Activated CD4-positive, CD25-positive, alpha-beta regulatory T cell treated with anti-CD3 and anti-CD28 coated beads, Interleukin-2, amount 50 U/mL, for 24 hours (primary cell): ENCODE results near the gene NEK11.
"Not testable (repeated sequence)": the region's sequence is repeated elsewhere in the genome, so short reads cannot be mapped to it uniquely, and the experiment has no call there.

ENCODE experiments used
- ATAC-seq, 2 donors: fragments of 150-1000 bp; cut with Tn5 transposase; one replicate each; pipeline ENCODE4 v1.10.0; 2021; ENCODE audit warnings: mild to moderate bottlenecking in 1 of 2, moderate library complexity in 1 of 2

NEK11 gene

GRCh38 chr3:131363275-131363674 lies 336.6 kb downstream of the NEK11 start:
- no peak for ATAC-seq

GRCh38 chr3:131370935-131371687 lies 344.4 kb downstream of the NEK11 start:
- ATAC-seq, result no peak

GRCh38 chr3:131371688-131372066 lies 345.0 kb downstream of the NEK11 start:
- ATAC-seq, result no peak

DNA sequence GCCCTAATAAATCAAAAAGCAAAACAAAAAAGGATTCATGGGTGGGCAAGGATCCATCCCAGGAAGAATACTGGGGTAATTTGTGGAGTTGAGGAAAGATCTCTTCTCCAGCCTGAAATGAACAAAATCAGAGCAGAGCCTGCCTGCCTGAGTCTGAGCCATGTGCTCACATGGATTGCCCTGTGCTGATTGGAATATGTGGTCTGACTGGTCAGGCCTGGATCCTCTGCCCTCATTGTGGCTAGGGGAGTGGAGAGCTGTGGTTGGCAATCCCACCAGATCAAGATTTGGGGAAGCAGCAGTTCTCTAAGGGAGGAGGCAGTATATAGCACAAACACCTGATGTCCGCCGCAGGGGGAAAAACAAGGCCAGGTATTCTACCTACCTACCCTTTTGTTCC lies 348.1 kb downstream of the NEK11 start:
- no peak for ATAC-seq

- not testable (repeated sequence) for ATAC-seq
Measured at GRCh38 chr3:131380821-131381444, 354.3 kb downstream of the NEK11 start.

GRCh38 chr3:131381445-131382291 lies 355.0 kb downstream of the NEK11 start, which contains the start of gene NUDT16:
Gene NUDT16, plus strand, starts transcription at chr3:131381774. Its CDS starts 31 bp downstream, at chr3:131381805.
- peak; percentile 99 to 100 for ATAC-seq

DNA sequence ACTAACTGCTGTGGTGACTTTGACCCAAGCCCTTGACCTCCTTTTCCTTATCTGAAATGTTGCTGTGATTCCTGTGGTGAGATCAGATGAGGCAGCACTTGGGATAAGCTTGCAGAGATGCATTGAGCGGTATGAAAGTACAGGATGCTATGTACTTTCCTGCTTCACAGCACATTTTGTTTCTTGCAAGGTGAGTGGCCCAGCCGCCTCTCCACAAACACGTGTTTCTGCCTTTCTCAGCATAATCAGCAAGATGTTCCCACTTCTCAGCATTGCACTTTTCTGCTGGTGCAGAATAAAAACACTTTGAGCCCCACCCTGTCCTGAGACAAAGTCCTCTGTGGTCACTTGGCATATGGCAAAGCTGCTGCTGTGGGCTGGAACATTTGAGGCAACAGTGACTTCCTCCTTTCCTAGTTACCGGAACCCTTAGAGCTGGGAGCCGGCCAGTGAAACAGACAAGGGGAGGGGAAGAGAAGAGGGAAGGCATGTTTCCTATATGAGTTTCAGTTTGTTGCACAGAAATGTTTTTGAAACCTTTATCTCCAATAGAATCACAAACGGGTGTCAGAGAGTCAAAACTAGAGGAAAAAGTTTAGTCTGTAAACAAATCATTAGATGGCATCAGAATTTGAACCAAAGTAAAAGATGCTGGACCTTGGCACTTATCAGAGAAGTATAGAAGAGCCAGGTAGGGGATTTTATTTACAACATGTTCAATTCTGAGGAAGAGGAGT lies 359.9 kb downstream of the NEK11 start:
- no peak for ATAC-seq

DNA sequence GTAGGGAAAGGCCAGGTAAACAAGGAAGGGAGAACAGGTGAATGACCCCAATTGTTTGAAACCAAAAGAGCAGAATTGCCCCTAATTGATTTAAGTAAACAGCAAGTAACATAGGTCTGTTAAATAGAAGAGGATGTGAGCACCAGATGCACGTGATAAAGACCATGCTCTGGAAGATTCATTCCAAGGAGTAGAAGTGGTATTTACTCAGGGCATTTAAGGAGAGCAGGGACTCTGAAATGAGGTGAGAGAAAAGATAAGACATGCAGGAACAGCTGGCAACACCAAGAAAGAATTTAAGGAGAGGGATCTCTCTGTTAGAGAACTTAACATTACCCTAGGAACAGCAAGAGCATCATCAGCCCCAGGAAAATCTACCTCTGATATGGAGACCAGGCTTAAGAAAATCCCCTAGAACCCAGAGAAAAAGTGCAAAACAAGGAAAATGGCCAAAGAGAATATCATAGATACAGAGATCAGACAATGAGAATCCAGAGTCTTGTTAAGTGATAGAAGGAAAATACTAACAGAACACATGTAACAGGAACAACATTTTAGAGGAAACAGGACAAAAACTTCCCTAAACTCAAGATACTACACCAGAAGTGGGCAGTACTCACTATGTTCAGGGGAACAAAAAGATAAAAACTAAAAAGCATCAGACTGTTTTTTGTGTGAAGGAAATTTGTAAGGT lies 361.3 kb downstream of the NEK11 start:
- no peak for ATAC-seq

- ATAC-seq, result no peak
Measured at GRCh38 chr3:131388490-131388799, 361.8 kb downstream of the NEK11 start.

- no peak for ATAC-seq
Measured at GRCh38 chr3:131390331-131390730, 363.7 kb downstream of the NEK11 start.

DNA sequence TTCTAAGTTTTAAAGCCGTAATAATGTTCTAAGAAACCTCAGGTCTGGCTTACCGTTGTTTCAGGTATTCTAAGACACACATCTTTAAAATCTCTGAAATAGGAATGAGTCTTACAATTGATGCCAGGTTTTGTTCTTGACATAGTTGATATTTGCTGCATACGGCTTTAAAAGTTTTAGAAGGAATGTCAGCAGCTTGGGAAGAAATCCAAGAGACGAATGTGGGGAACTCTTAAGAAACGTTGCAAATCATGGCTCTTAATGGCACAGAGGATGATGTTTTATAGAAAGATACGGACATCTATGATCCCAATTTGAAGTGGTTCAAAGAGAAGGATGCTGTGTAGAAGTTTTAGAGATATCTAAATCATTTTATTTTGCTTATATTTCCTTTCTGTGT lies 366.4 kb downstream of the NEK11 start:
- no peak for ATAC-seq

DNA sequence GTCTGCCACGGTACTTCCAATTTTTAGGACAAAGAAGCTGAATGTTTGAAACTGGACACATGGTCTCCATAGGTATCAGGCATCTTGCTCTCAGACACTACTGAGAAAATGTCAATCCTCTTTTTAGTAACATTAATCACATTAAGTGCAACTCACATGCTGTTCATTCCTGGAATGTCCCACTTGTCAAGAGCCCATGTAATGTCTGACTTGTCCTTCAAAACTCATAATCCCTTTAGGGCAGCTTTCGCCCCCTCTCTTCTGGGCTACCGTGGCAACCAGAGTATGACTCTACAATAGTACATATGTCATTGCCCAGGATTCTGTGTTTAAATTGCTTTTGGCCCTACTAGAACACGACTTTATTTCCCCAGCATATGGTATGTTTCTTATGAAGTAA lies 367.2 kb downstream of the NEK11 start:
- no peak for ATAC-seq

DNA sequence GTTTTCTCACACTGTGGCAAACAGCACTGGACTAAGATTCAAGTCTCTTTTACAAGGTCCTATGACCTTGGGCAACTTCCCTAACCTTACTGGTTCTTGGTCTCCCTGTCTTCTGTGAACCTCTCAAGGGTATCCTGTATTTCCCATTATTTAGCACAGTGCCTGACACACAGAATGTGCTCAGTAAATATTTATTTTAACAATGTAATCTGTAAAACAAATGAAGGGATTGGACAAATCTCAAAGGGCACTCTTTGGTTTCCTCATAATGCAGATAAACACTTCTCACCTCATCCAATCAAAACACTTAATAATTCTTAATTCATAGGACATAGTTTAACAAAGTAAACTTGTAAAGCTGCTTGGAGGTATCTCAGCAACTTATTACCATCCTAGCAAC lies 367.7 kb downstream of the NEK11 start:
- ATAC-seq, result no peak

DNA sequence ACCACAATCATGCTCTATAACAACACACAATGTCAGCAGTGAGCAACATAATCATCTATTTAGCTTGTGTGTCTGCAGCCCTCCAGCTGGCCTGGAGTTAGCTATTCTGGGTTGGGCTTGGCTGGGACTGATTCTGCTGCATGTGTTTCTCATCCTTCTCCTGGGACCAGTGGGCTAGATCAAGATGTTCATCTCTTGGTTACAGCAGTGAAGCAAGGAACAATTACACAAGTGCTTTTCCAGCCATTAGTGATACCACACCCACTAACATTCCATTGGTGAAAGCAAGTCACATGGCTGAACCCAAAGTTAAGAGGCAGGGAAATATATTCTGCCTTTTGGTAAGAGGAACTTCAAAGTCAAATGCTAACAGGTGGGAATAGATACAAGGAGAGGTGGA lies 369.5 kb downstream of the NEK11 start:
- ATAC-seq, result no peak

DNA sequence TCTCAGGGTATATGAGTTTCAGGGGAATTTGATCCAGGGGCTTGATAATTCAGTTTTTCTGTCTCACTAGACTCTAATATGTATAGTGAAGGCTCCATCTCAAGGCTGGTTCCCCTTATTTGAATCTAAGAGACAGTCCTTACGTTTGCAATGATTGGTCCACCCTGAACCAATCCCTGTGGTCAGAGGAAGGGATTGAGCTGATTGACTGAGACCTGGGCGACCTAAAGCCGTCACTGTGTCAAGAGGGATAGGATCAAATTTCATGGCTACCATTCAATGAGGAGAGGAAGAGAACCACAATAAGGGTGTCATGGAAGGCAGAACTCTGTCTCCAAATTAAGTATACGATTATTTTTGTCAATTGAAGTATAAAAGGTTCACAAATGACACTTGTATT lies 371.2 kb downstream of the NEK11 start:
- ATAC-seq, result no peak
